SK-N-MC (cell line): Measurements from ENCODE around the gene ANGPTL2.

Experiments used
- EZH2 ChIP-seq: fragments of 200-600 bp; sonication (generic); IDR thresholded peaks from one replicate; pipeline ENCODE4 v1.6.1; 2017; ENCODE audit warnings: antibody characterized with exemption
- FOXP2 ChIP-seq: optimal IDR thresholded peaks from 2 replicates; pipeline ENCODE3; 2011; ENCODE audit warnings: mild to moderate bottlenecking, moderate library complexity; ENCODE audit not compliant: insufficient read depth; ENCODE audit errors: extremely low read length, control extremely low read depth
- POLR2AphosphoS5 ChIP-seq: IDR thresholded peaks from 2 replicates; pipeline ENCODE4 v1.6.1; 2012; ENCODE audit warnings: mild to moderate bottlenecking, low read depth, low read length, borderline replicate concordance

DNA sequence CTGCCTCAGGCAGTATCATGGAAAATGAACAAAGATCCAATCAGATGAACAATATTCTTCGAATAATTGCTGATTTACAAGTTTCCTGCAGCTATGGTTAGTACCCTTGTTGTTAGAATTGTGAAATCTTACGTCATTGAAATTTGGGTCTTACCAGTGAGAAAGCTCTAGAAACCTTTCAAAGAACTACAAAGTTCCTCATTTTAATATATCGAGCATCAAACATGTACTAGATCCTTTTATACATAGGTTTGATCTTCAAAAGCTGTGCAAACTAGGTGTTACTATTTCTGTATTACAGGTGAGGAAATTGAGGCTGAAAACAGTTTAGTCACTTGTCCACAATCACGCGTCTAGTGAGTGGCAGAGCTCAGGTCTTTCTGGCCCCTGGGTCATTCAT lies 43.7 kb upstream of the ANGPTL2 start:
- TF ChIP-seq EZH2 (no peak), POLR2AphosphoS5 (no peak), FOXP2 (no peak)
